Tibial artery (tissue), 4 donors: Measurements from ENCODE around the gene LRRC14B.
A peak's percentile ranks its signal among the peaks of the same experiment; 100 is the strongest.

Experiments used
- DNase-seq, 2 donors: peaks; one replicate each; pipeline ENCODE4 v3.0.0-alpha.2; 2019
- H3K27ac ChIP-seq, 2 donors: fragments of 200-600 bp; sonication (generic) in 1 of 2; 1 replicate in 1 of 2; 2 replicates in 1 of 2; pipeline ENCODE4 v1.5.1; 2018 to 2019; ENCODE audit warnings: mild to moderate bottlenecking in 1 of 2
- H3K27me3 ChIP-seq, 2 donors: fragments of 200-600 bp; sonication (generic) in 1 of 2; one replicate each; pipeline versions ENCODE4 v1.5.1 to v1.6.0; 2016 to 2019
- H3K36me3 ChIP-seq, 3 donors: fragments of 200-600 bp; sonication (generic) in 2 of 3; one replicate each; pipeline ENCODE4 v1.5.1; 2016 to 2019; ENCODE audit warnings: mild to moderate bottlenecking in 2 of 3
- H3K4me1 ChIP-seq, 4 donors: fragments of 200-600 bp; sonication (generic) in 2 of 4; 1 replicate in 3 of 4; 2 replicates in 1 of 4; pipeline ENCODE4 v1.5.1; 2016 to 2019
- H3K4me3 ChIP-seq, 2 donors: fragments of 200-600 bp; sonication (generic) in 1 of 2; 1 replicate in 1 of 2; 2 replicates in 1 of 2; pipeline ENCODE4 v1.5.1; 2018 to 2019; ENCODE audit warnings: mild to moderate bottlenecking in 2 of 2
- H3K9me3 ChIP-seq, 3 donors: fragments of 200-600 bp; sonication (generic) in 1 of 3; one replicate each; pipeline ENCODE4 v1.5.1; 2016 to 2019
- intact Hi-C: fragments of 100-400 bp; cut with DNase I; formaldehyde crosslinking; loops from one replicate; pipeline ENCODE4 v1.15.0; 2023; ENCODE audit warnings: low total_unique reads
- TF ChIP-seq, protein P1 (sequence below), 2 experiments: fragments of 200-600 bp in 1 of 2; fragments of 450-650 bp in 1 of 2; IDR thresholded peaks; one replicate each; pipeline ENCODE4 v1.5.1; 2017 to 2019; ENCODE audit warnings: antibody characterized with exemption in 2 of 2, mild to moderate bottlenecking in 1 of 2, moderate library complexity in 1 of 2

LRRC14B gene

DNA sequence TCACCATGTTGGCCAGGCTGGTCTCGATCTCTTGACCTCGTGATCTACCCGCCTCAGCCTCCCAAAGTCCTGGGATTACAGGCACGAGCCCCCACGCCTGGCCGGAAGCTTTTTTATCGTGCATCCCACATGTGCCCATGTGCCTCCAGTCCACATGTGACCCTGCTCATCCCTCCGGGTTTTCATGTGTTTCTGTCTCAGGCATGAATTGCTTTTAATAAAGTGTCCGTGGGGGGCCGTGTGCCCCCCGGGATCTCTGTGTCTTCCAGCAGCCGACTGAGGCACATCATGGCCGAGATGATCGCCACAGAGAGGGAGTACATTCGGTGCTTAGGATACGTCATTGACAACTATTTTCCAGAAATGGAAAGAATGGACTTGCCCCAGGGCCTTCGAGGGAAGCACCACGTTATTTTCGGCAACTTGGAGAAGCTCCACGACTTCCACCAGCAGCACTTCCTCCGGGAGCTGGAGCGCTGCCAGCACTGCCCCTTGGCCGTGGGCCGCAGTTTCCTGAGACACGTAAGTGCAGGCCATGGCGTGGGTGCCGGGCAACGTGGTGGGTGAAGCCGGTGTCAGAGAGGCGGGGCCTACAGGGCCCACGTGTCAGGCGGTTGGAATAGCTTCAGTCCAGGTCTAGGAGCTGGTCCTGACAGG, 22.1 kb upstream of the LRRC14B start:
- TF ChIP-seq, protein P1, sequence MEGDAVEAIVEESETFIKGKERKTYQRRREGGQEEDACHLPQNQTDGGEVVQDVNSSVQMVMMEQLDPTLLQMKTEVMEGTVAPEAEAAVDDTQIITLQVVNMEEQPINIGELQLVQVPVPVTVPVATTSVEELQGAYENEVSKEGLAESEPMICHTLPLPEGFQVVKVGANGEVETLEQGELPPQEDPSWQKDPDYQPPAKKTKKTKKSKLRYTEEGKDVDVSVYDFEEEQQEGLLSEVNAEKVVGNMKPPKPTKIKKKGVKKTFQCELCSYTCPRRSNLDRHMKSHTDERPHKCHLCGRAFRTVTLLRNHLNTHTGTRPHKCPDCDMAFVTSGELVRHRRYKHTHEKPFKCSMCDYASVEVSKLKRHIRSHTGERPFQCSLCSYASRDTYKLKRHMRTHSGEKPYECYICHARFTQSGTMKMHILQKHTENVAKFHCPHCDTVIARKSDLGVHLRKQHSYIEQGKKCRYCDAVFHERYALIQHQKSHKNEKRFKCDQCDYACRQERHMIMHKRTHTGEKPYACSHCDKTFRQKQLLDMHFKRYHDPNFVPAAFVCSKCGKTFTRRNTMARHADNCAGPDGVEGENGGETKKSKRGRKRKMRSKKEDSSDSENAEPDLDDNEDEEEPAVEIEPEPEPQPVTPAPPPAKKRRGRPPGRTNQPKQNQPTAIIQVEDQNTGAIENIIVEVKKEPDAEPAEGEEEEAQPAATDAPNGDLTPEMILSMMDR (IDR thresholded peaks at IDR 0.05), result no peak
- intact Hi-C loops, result no loop called here
- Histone ChIP-seq H3K36me3 (peaks cover 0 to 6% (median 0%) of the 10 kb centered on the region in 3 donors), H3K4me1 (peaks cover 0 to 11% (median 5%) of the 10 kb centered on the region in 4 donors), H3K9me3 (no peaks in the 10 kb centered on the region), H3K4me3 (no peak overlapping the region), H3K27ac (no peak overlapping the region), H3K27me3 (peaks cover 0 to 19% of the 10 kb centered on the region in 2 donors)
- peak; percentile 43 to 77 for DNase-seq

- peaks cover 0 to 11% (median 5%) of the 10 kb centered on the region in 4 donors for H3K4me1 ChIP-seq
- no peak for DNase-seq
- peaks cover 0 to 19% of the 10 kb centered on the region in 2 donors for H3K27me3 ChIP-seq
- TF ChIP-seq, protein P1 (IDR thresholded peaks at IDR 0.05), result no peak
- H3K9me3 ChIP-seq, result no peaks in the 10 kb centered on the region
- peaks cover 0 to 6% (median 0%) of the 10 kb centered on the region in 3 donors for H3K36me3 ChIP-seq
- intact Hi-C loops, result no loop called here
- no peak overlapping the region for H3K27ac ChIP-seq
- no peak overlapping the region for H3K4me3 ChIP-seq
These were observed 21.6 kb upstream of the LRRC14B start for GRCh38 chr5:169728-170094.

DNA sequence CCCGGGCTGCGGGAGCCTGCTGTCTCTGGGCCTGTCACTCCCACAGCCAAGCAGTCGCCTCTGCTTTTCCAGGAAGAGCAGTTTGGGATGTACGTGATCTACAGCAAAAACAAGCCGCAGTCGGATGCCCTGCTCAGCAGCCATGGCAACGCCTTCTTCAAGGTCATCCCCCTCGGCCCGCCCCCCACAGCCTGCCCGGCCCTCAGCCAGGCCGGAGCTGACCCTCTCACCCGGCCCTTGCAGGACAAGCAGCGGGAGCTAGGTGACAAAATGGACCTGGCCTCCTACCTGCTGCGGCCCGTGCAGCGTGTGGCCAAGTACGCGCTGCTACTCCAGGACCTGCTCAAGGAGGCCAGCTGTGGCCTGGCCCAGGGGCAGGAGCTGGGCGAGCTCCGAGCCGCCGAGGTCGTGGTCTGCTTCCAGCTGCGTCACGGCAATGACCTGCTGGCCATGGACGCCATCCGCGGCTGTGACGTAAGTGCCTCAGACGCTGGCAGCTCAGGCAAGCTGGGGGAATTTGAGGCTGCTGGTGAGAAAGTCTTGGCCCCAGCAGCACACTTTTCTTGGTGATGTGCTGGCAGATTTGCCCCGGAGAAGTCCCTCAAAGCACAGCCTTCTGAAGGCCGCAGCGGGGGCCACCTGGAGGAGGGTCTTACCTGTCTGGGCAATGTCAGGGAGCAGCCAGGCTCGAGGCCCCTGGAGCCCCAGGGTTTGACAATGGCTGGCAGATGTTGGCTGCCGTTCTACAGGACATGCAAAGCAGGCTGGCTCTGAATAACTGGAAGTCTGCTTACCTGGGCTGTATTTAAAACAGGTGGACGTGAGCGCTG, 20.1 kb upstream of the LRRC14B start:
- no peak overlapping the region for H3K4me3 ChIP-seq
- TF ChIP-seq, protein P1 (IDR thresholded peaks at IDR 0.05), result no peak
- no peaks in the 10 kb centered on the region for H3K9me3 ChIP-seq
- H3K27me3 ChIP-seq, result peaks cover 0 to 19% of the 10 kb centered on the region in 2 donors
- H3K36me3 ChIP-seq, result peaks cover 0 to 6% (median 0%) of the 10 kb centered on the region in 3 donors
- peaks cover 0 to 11% (median 5%) of the 10 kb centered on the region in 4 donors for H3K4me1 ChIP-seq
- peak; percentile 13 to 60 for DNase-seq
- intact Hi-C loops, result no loop called here
- H3K27ac ChIP-seq, result no peak overlapping the region

DNA sequence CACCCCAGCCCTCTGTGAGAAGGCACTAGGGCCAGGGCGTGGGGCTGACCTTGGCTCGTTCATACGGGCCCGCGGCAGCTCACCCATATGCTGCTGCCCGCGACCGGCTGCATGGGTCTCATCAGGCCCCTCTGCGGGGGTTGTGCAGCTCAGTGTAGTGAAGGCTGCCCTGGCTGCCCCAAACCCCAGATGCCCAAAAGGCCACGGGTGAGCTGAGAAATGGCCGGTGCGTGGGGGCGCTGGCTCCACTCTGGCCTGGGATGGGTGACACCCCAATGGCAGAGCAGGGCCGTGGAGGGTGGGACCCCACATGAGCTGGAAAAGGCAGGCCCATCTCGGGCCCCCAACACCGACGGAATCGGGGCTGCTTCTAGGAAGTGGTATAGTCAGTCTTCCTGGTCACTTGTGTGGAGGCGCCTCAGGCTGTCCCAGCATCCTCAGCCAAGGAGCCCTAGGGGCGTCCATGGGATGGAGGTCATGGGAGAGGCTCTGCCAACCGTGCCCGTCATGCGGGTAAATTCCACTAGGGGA, 19.4 kb upstream of the LRRC14B start:
- Histone ChIP-seq H3K36me3 (peaks cover 0 to 6% (median 0%) of the 10 kb centered on the region in 3 donors), H3K4me1 (peaks cover 0 to 11% (median 5%) of the 10 kb centered on the region in 4 donors), H3K9me3 (no peaks in the 10 kb centered on the region), H3K4me3 (no peak overlapping the region), H3K27ac (no peak overlapping the region), H3K27me3 (peaks cover 0 to 19% of the 10 kb centered on the region in 2 donors)
- TF ChIP-seq, protein P1 (IDR thresholded peaks at IDR 0.05), result no peak
- peak; percentile 18 to 56 for DNase-seq
- intact Hi-C loops, result no loop called here

DNA sequence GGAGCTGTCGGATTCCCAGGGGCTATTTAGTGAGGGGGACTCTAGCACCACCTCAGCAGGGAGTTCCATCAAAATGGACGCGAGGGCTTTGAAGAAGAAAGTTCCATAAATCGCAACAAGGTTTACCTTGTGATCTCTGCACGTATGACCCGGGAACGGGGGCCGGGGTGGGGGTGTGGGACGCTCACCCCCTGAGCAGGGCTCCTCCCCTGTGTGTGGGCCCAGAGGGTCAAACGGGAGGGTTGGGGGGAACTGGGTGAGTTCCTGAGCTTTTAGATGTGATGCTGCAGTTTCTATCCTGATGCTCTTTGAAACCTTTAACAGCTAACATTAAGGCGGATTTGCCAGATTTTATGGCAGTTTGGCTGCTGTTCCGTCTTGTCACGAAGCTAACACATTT, 18.9 kb upstream of the LRRC14B start:
- no peaks in the 10 kb centered on the region for H3K9me3 ChIP-seq

More for the DNA sequence above, 18.9 kb upstream of the LRRC14B start:
- no peak overlapping the region for H3K4me3 ChIP-seq
- H3K27ac ChIP-seq, result no peak overlapping the region
- peaks cover 0 to 6% (median 0%) of the 10 kb centered on the region in 3 donors for H3K36me3 ChIP-seq
- TF ChIP-seq, protein P1 (IDR thresholded peaks at IDR 0.05), result no peak
- intact Hi-C loops, result no loop called here
- peak in 1 of 2 donors; percentile 9 for DNase-seq
- peaks cover 0 to 11% (median 5%) of the 10 kb centered on the region in 4 donors for H3K4me1 ChIP-seq
- peaks cover 0 to 19% of the 10 kb centered on the region in 2 donors for H3K27me3 ChIP-seq
